MG63 (cell line): ENCODE data around the gene TBC1D5. TPM values are rescaled to one million over a fixed set of nuclear protein-coding genes. Genes with fewer than 3 reads are reported as not detected.
"Not testable (repeated sequence)": the region's sequence is repeated elsewhere in the genome, so short reads cannot be mapped to it uniquely, and the experiment has no call there.

Experiments
- DNase-seq: peaks from one replicate; pipeline ENCODE4 v3.0.0-alpha.2; 2020
- H3K27me3 ChIP-seq: fragments of 250-450 bp; sonication (Bioruptor Pico); 2 replicates; pipeline ENCODE4 v1.5.1; 2020; ENCODE audit warnings: mild to moderate bottlenecking, moderate library complexity
- H3K36me3 ChIP-seq: fragments of 250-450 bp; sonication (Bioruptor Pico); 2 replicates; pipeline ENCODE4 v1.5.1; 2020; ENCODE audit warnings: mild to moderate bottlenecking, moderate library complexity
- H3K4me3 ChIP-seq: fragments of 250-450 bp; sonication (Bioruptor Pico); 2 replicates; pipeline ENCODE4 v1.5.1; 2020; ENCODE audit warnings: mild to moderate bottlenecking, moderate library complexity
- H3K9me3 ChIP-seq: fragments of 250-450 bp; sonication (Bioruptor Pico); 2 replicates; pipeline ENCODE4 v1.5.1; 2020; ENCODE audit warnings: mild to moderate bottlenecking, moderate library complexity
- total RNA-seq: library from RNA; depleted of rRNA; stranded (reverse); fragments of >200 nt; shearing (Covaris generic); gene quantifications from 2 replicates; pipeline ENCODE4 v1.2.3, GENCODE V29; 2014; ENCODE audit warnings: low replicate concordance

TBC1D5 gene
- total RNA-seq, 1 experiment from 2014 or later: 28.3 TPM

- Histone ChIP-seq H3K9me3 (no peaks in the 10 kb centered on the region), H3K27me3 (no peaks in the 10 kb centered on the region), H3K36me3 (no peaks in the 10 kb centered on the region), H3K4me3 (no peak overlapping the region)
- DNase-seq: no peak
Measured at GRCh38 chr3:17557749-17558463, 184.5 kb downstream of the TBC1D5 start.

GRCh38 chr3:17555525-17555924, 186.9 kb downstream of the TBC1D5 start:
- DNase-seq: no peak
- Histone ChIP-seq H3K36me3 (no peaks in the 10 kb centered on the region), H3K9me3 (no peaks in the 10 kb centered on the region)

GRCh38 chr3:17554078-17554477, 188.4 kb downstream of the TBC1D5 start:
- H3K27me3 ChIP-seq: no peaks in the 10 kb centered on the region
- no peak for DNase-seq
- no peaks in the 10 kb centered on the region for H3K36me3 ChIP-seq
- no peak overlapping the region for H3K4me3 ChIP-seq
- no peaks in the 10 kb centered on the region for H3K9me3 ChIP-seq

More at GRCh38 chr3:17555525-17555924, 186.9 kb downstream of the TBC1D5 start:
- H3K27me3 ChIP-seq: no peaks in the 10 kb centered on the region
- no peak overlapping the region for H3K4me3 ChIP-seq

GRCh38 chr3:17553080-17553479, 189.4 kb downstream of the TBC1D5 start:
- no peaks in the 10 kb centered on the region for H3K27me3 ChIP-seq
- no peaks in the 10 kb centered on the region for H3K9me3 ChIP-seq
- no peak for DNase-seq
- no peaks in the 10 kb centered on the region for H3K36me3 ChIP-seq
- H3K4me3 ChIP-seq: no peak overlapping the region

GRCh38 chr3:17552351-17552750, 190.1 kb downstream of the TBC1D5 start:
- DNase-seq: no peak
- Histone ChIP-seq H3K9me3 (no peaks in the 10 kb centered on the region), H3K4me3 (no peak overlapping the region), H3K27me3 (no peaks in the 10 kb centered on the region), H3K36me3 (no peaks in the 10 kb centered on the region)

- DNase-seq: no peak
- H3K27me3 ChIP-seq: no peaks in the 10 kb centered on the region
- no peaks in the 10 kb centered on the region for H3K36me3 ChIP-seq
- no peak overlapping the region for H3K4me3 ChIP-seq
- H3K9me3 ChIP-seq: no peaks in the 10 kb centered on the region
Measured at GRCh38 chr3:17551895-17552294, 190.5 kb downstream of the TBC1D5 start.

- Histone ChIP-seq H3K27me3 (no peaks in the 10 kb centered on the region), H3K9me3 (no peaks in the 10 kb centered on the region), H3K4me3 (no peak overlapping the region), H3K36me3 (no peaks in the 10 kb centered on the region)
- DNase-seq: no peak
Measured at GRCh38 chr3:17551333-17551732, 191.1 kb downstream of the TBC1D5 start.

- no peak for DNase-seq
- H3K36me3 ChIP-seq: no peaks in the 10 kb centered on the region
- no peak overlapping the region for H3K4me3 ChIP-seq
- no peaks in the 10 kb centered on the region for H3K9me3 ChIP-seq
- no peaks in the 10 kb centered on the region for H3K27me3 ChIP-seq
Measured at GRCh38 chr3:17550624-17551023, 191.8 kb downstream of the TBC1D5 start.

GRCh38 chr3:17546500-17547255, 195.8 kb downstream of the TBC1D5 start:
- H3K36me3 ChIP-seq: no peaks in the 10 kb centered on the region
- H3K27me3 ChIP-seq: no peaks in the 10 kb centered on the region
- H3K4me3 ChIP-seq: no peak overlapping the region
- no peak for DNase-seq
- H3K9me3 ChIP-seq: no peaks in the 10 kb centered on the region

GRCh38 chr3:17544632-17545031, 197.8 kb downstream of the TBC1D5 start:
- H3K27me3 ChIP-seq: no peaks in the 10 kb centered on the region

GRCh38 chr3:17542591-17542990, 199.8 kb downstream of the TBC1D5 start:
- Histone ChIP-seq H3K27me3 (no peaks in the 10 kb centered on the region), H3K36me3 (no peaks in the 10 kb centered on the region), H3K9me3 (no peaks in the 10 kb centered on the region), H3K4me3 (no peak overlapping the region)
- no peak for DNase-seq

More at GRCh38 chr3:17544632-17545031, 197.8 kb downstream of the TBC1D5 start:
- no peaks in the 10 kb centered on the region for H3K36me3 ChIP-seq
- DNase-seq: no peak
- no peaks in the 10 kb centered on the region for H3K9me3 ChIP-seq
- H3K4me3 ChIP-seq: no peak overlapping the region

- no peaks in the 10 kb centered on the region for H3K27me3 ChIP-seq
- H3K9me3 ChIP-seq: no peaks in the 10 kb centered on the region
- DNase-seq: no peak
- no peaks in the 10 kb centered on the region for H3K36me3 ChIP-seq
- H3K4me3 ChIP-seq: no peak overlapping the region
Measured at GRCh38 chr3:17539436-17539835, 203.0 kb downstream of the TBC1D5 start.

GRCh38 chr3:17535274-17535673, 207.2 kb downstream of the TBC1D5 start:
- no peaks in the 10 kb centered on the region for H3K36me3 ChIP-seq
- DNase-seq: no peak
- no peaks in the 10 kb centered on the region for H3K9me3 ChIP-seq
- H3K27me3 ChIP-seq: no peaks in the 10 kb centered on the region
- H3K4me3 ChIP-seq: no peak overlapping the region

GRCh38 chr3:17532446-17532845, 210.0 kb downstream of the TBC1D5 start:
- not testable (repeated sequence) for H3K36me3 ChIP-seq, H3K27me3 ChIP-seq, DNase-seq, H3K9me3 ChIP-seq, H3K4me3 ChIP-seq

GRCh38 chr3:17529677-17530076, 212.8 kb downstream of the TBC1D5 start:
- no peaks in the 10 kb centered on the region for H3K27me3 ChIP-seq
- DNase-seq: no peak
- H3K4me3 ChIP-seq: no peak overlapping the region
- H3K9me3 ChIP-seq: no peaks in the 10 kb centered on the region
- H3K36me3 ChIP-seq: no peaks in the 10 kb centered on the region

GRCh38 chr3:17518189-17519059, 224.0 kb downstream of the TBC1D5 start:
- DNase-seq: no peak
- H3K4me3 ChIP-seq: no peak overlapping the region
- H3K27me3 ChIP-seq: no peaks in the 10 kb centered on the region
- H3K36me3 ChIP-seq: no peaks in the 10 kb centered on the region
- H3K9me3 ChIP-seq: no peaks in the 10 kb centered on the region
